Measurements from ENCODE around the gene LDLRAD4.

- TF ChIP-seq POLR2A (IDR thresholded peaks at IDR 0.05) (no peak), CTCF (IDR thresholded peaks at IDR 0.05) (no peak), POLR2AphosphoS5 (IDR thresholded peaks at IDR 0.05) (no peak)
Measured at GRCh38 chr18:13265911-13266217, 47.3 kb downstream of the LDLRAD4 start.

Measured in stomach (tissue), 4 donors.